ENCODE measurements around the gene ANKRD40.

- no peak for TF ChIP-seq CTCF (IDR thresholded peaks at IDR 0.05)
- TF ChIP-seq POLR2A (IDR thresholded peaks at IDR 0.05) = no peak
Observed at GRCh38 chr17:50710025-50710424, 2.3 kb upstream of the ANKRD40 start.
